ENCODE results near the gene BCL2L2.
"Not testable (repeated sequence)": the region's sequence is repeated elsewhere in the genome, so short reads cannot be mapped to it uniquely, and the experiment has no call there.

The BCL2L2 gene, protein sequence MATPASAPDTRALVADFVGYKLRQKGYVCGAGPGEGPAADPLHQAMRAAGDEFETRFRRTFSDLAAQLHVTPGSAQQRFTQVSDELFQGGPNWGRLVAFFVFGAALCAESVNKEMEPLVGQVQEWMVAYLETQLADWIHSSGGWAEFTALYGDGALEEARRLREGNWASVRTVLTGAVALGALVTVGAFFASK

DNA sequence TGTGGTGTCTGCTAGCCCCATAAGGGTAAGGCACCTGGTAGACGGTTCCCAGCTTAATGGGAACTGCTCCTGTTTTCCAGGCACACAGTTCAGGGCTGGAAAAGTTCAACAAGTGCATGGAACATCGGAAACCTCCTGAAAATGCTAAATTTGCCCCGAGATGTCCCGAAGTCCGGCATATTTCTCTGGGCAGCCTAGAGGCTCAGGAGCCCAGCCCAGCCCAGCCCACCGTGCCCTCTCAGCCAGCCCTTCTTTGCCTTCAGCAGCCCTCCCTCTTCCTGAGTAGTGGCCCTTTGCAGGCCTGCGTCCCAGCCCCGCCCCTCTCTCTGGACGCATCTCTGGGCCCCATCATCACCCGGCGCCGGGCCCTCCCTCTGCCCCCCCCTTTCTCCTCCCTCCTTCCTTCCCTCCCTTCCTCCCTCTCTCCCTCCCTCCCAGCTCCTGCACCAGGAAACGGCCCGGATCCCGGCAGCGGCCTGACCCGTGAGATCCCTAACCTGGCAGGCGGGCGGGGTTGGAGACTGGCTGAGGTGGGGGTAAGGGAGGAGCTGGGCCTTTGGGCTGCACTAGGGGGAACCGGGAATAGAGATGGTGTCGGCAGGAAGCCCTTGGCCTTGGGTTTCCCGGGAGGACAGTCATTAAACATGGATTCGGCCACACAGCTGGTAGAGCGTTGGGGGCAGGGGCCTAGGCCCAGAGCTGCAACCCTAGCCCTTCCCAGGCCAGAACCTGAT is at the start of gene BCL2L2:
BCL2L2 (plus strand) TSS at position 422 of the 734 bp plus-strand sequence. CDS start 935 bp downstream, outside the sequence.
- in situ Hi-C loops (cut with MboI; ENCODE audit: low sequenced_read_pairs): no loop called here

- in situ Hi-C loops (cut with MboI; ENCODE audit: low sequenced_read_pairs): no loop called here
Observed at GRCh38 chr14:23258256-23258655, 48.4 kb upstream of the BCL2L2 start.

- in situ Hi-C loops (cut with MboI; ENCODE audit: low sequenced_read_pairs): no loop called here
Observed at GRCh38 chr14:23259426-23259825, 47.2 kb upstream of the BCL2L2 start.

DNA sequence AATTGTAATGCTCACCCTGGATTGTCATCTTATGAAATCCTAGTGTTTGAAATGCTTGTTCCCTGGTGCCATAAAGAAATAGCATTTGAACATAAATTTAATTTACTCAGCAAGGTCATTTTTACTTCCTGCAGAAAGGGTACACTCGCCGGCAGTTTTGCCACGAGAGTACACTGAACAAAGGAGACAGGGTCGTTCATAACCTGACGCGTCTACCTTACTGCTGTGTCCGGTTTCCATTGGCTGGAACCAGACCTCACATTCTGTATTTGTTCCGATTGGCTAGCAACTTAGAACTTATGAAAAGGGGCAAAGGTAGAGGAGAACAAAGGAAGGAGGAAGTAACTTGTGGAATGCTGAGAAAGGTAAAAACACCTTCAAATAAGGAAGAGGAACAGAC is 45.8 kb upstream of the BCL2L2 start:
- in situ Hi-C loops (cut with MboI; ENCODE audit: low sequenced_read_pairs): not testable (repeated sequence)

DNA sequence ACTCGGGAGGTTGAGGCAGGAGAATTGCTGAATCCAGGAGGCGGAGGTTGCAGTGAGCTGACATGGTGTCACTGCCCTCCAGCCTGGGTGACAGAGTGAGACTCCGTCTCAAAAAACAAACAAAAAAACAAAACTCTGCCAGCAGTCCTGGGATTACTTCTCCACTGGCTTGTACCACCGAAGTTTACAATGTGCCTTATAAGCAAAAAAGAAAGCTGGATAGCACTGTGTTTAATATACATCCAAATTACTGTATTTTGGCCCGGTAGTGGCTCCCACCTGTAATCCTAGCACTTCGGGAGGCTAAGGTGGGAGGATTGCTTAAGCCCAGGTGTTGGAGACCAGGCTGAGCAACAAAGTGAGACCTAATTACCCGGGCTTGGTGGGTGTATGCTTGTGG is 37.4 kb upstream of the BCL2L2 start:
- in situ Hi-C loops (cut with MboI; ENCODE audit: low sequenced_read_pairs): no loop called here

GRCh38 chr14:23275412-23275811 is 31.2 kb upstream of the BCL2L2 start:
- in situ Hi-C loops (cut with MboI; ENCODE audit: low sequenced_read_pairs): no loop called here

DNA sequence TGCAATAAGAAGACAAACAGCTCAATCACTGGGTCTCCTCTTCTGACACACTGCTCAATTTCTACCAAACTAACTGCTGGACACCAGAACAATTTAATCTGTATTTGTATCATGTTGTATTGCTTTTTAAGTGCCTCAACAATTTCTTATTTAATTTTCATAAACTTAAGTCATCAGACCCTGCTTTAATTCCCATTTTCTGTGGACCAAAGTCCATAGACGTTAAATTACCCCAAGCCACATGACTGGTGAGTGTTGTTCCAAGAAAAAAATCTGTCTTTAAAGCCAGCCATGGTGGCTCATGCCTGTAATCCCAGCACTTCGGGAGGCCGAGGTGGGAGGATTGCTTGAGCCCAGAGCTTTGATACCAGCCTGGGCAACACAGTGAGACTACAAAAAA is 29.4 kb upstream of the BCL2L2 start:
- in situ Hi-C loops (cut with MboI; ENCODE audit: low sequenced_read_pairs): no loop called here

DNA sequence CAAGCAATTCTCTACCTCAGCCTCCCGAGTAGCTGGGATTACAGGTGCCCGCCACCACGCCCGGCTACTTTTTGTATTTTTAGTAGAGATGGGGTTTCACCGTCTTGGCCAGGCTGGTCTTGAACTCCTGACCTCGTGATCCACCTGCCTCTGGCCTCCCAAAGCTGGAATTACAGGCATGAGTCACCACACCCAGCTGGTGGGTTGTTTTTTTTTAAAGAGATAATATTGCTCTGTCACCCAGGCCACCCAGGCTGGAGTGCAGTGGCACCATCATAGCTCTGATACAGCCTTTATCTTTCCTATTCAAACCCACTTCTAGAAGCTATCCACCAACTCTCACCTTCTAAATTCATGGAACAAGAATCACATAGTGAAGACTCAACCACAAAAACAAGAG is 28.7 kb upstream of the BCL2L2 start:
- in situ Hi-C loops (cut with MboI; ENCODE audit: low sequenced_read_pairs): not testable (repeated sequence)

- in situ Hi-C loops (cut with MboI; ENCODE audit: low sequenced_read_pairs): no loop called here
Observed at GRCh38 chr14:23281247-23281646, 25.4 kb upstream of the BCL2L2 start.

GRCh38 chr14:23284654-23285529 is 21.7 kb upstream of the BCL2L2 start:
- in situ Hi-C loops (cut with MboI; ENCODE audit: low sequenced_read_pairs): no loop called here

DNA sequence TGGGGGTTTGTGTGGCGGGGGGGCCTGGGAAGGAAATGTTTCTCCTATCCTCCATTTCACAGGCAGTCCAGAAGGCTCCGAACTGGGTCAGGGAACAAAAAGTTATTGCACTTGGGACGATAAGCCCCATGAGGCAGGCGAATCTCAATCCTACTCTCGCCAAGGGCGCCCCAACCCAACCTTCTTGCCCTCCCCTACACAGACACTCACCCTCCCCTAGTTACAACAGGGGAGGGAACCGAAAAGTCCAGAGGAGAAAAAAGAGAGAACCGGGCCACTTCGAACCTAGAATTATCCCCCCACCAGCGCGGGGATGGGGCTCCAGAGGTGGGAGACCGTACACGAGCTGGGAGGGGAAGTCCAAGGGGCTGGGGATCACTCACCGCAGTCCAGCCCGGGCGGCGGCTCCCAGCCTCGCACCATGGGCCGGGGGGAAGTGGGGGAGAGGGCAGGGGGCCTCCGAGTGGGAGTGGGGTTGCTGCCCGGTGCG is 21.1 kb upstream of the BCL2L2 start:
- in situ Hi-C loops (cut with MboI; ENCODE audit: low sequenced_read_pairs): no loop called here

- in situ Hi-C loops (cut with MboI; ENCODE audit: low sequenced_read_pairs): no loop called here
Observed at GRCh38 chr14:23286020-23286901, 20.4 kb upstream of the BCL2L2 start, which contains the start of gene HOMEZ. Gene HOMEZ (minus strand): TSS chr14:23286132. CDS start chr14:23285952, 180 bp downstream.

GRCh38 chr14:23286902-23287479 is 19.6 kb upstream of the BCL2L2 start:
- in situ Hi-C loops (cut with MboI; ENCODE audit: low sequenced_read_pairs): no loop called here

DNA sequence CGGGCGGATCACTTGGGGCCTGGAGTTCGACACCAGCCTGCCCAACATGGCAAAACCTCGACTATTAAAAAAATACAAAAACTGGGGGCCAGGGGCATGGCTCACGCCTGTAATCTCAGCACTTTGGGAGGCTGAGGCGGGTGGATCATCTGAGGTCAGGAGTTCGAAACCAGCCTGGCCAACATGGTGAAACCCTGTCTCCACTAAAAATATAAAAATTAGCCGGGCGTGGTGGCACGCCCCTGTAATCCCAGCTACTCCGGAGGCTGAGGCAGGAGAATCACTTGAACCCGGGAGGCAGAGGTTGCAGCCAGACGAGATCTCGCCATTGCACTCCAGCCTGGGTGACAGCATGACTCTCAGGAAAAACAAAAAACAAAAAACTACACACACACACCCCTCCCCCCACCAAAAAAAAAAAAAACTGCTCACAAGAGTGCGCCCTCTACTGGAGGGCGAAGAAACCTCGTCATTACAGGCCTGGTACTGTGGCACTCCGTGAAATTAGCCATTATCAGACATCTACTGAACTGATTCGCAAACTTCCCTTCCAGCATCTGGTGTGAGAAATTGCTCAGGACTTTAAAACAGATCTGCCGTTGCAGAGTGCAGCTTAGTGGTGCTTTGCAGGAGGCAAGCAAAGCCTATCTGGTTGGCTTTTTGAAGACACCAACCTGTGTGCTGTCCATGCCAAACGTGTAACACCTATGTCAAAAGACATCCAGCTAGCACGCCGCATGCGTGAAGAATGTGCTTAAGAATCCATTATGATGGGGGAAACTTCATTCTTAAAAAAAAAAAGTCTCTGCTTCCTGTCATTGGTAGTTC is 11.7 kb upstream of the BCL2L2 start:
- in situ Hi-C loops (cut with MboI; ENCODE audit: low sequenced_read_pairs): no loop called here

GRCh38 chr14:23296012-23296777 is 10.4 kb upstream of the BCL2L2 start:
- in situ Hi-C loops (cut with MboI; ENCODE audit: low sequenced_read_pairs): no loop called here

- in situ Hi-C loops (cut with MboI; ENCODE audit: low sequenced_read_pairs): no loop called here
Observed at GRCh38 chr14:23297096-23297495, 9.5 kb upstream of the BCL2L2 start.

DNA sequence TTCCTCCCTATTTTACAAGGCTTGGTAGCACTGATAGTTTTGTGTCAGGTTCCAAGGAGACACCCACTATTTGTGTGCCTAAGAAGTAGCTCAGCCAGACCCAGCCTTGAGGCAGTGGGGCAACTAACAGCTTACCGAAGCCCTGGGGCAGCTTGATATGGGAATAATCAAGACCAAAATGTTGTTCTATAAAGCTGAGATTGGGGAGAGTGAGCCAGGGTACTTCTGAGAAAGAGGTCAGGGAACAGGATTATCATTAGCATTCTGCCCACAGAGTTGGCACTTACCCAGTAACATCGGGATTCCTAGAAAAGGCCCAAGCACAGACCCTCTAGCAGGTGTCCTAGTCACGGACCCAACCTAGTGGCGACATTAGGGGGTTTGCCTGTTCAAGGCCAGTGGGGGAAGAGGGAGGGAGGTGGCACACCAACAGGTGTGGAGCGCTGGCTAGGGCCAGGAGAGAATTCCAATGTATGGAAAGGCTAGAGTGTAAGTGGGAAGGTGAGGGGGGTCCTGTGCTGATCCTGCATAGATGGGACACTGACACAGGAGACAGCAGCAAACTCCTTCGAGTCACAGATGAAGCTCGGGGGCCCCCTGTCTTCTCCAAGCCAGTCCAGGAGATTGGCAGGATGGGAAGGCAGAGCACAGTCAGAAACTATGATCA is 8.9 kb upstream of the BCL2L2 start:
- in situ Hi-C loops (cut with MboI; ENCODE audit: low sequenced_read_pairs): no loop called here

Measured in HL-60/S4 treated with phorbol 12-myristate 13-acetate at 8.2 ng/mL for 4 days and 3 days (cell line).